H1 (cell line): Measurements from ENCODE around the gene C19orf85. TPM values are rescaled to one million over a fixed set of nuclear protein-coding genes. Genes with fewer than 3 reads are reported as not detected.
A peak's percentile ranks its signal among the peaks of the same experiment; 100 is the strongest.

Experiments
- CTCF ChIA-PET: fragments of 300-600 bp; sonication (Branson Sonifier 250); formaldehyde crosslinking; loops from one replicate; lab custom pipeline; 2021; ENCODE audit not compliant: partially characterized antibody; lab: Charles Lee
- POLR2A ChIA-PET: fragments of 300-600 bp; sonication (Branson Sonifier 250); formaldehyde crosslinking; loops from one replicate; lab custom pipeline; 2021; ENCODE audit warnings: inconsistent platforms; ENCODE audit not compliant: partially characterized antibody; lab: Charles Lee
- DNase-seq, 2 experiments: peaks; one replicate each; pipeline versions ENCODE4 v3.0.0 to v3.0.0-alpha.2; 2010 to 2022; ENCODE audit warnings: low spot score in 2 of 2, low read depth in 1 of 2, mixed read lengths in 1 of 2
- FAIRE-seq: peaks from 2 replicates; lab custom pipeline; 2011; peaks lifted over from hg19 to GRCh38; lab: Jason Lieb, UNC
- H2AFZ ChIP-seq: 2 replicates; pipeline ENCODE4 v1.8.1; 2012; ENCODE audit warnings: low read length, inconsistent platforms
- H2AK5ac ChIP-seq: 2 replicates; pipeline ENCODE4 v1.6.1; 2013; ENCODE audit warnings: low read depth, low read length
- H2BK120ac ChIP-seq: replicated peaks from 2 replicates; pipeline ENCODE3; 2013; ENCODE audit warnings: low read depth, low read length, inconsistent platforms
- H2BK12ac ChIP-seq: 2 replicates; pipeline ENCODE4 v1.6.1; 2013; ENCODE audit warnings: low read depth, low read length
- H2BK15ac ChIP-seq: 2 replicates; pipeline ENCODE4 v1.6.1; 2013; ENCODE audit warnings: low read length
- H2BK20ac ChIP-seq: 2 replicates; pipeline ENCODE4 v1.6.1; 2013; ENCODE audit warnings: low read length
- H2BK5ac ChIP-seq: 2 replicates; pipeline ENCODE4 v1.6.1; 2013; ENCODE audit warnings: low read depth, low read length
- H3K14ac ChIP-seq: 2 replicates; pipeline ENCODE4 v1.6.1; 2013; ENCODE audit warnings: inconsistent platforms; ENCODE audit not compliant: insufficient read length
- H3K18ac ChIP-seq: 2 replicates; pipeline ENCODE4 v1.6.1; 2013; ENCODE audit warnings: low read length; ENCODE audit errors: extremely low read depth
- H3K23ac ChIP-seq: 2 replicates; pipeline ENCODE4 v1.6.1; 2013; ENCODE audit warnings: inconsistent platforms; ENCODE audit not compliant: insufficient read length
- H3K23me2 ChIP-seq: 2 replicates; pipeline ENCODE4 v1.6.1; 2013; ENCODE audit warnings: low read depth, low read length
- H3K27ac ChIP-seq: 2 replicates; pipeline ENCODE4 v1.6.1; 2011; ENCODE audit warnings: low read depth, low read length, inconsistent platforms
- H3K27me3 ChIP-seq, 4 experiments: replicated peaks in 1 of 4; 1 replicate in 1 of 4; 2 replicates in 3 of 4; pipeline versions ENCODE4 v1.6.1 to v1.8.1; 2011 to 2013; ENCODE audit warnings: low read length in 3 of 4, mild to moderate bottlenecking in 3 of 4, inconsistent platforms in 2 of 4, mixed read lengths in 2 of 4, moderate library complexity in 1 of 4; ENCODE audit not compliant: control insufficient read depth in 3 of 4, insufficient read depth in 3 of 4; ENCODE audit errors: extremely low read depth in 1 of 4
- H3K36me3 ChIP-seq, 4 experiments: 2 replicates each; pipeline versions ENCODE4 v1.6.1 to v1.8.1; 2011 to 2013; ENCODE audit warnings: mild to moderate bottlenecking in 4 of 4, low read length in 3 of 4, moderate library complexity in 2 of 4, control low read depth in 1 of 4, inconsistent platforms in 1 of 4; ENCODE audit not compliant: insufficient read depth in 4 of 4, control insufficient read depth in 2 of 4
- H3K4ac ChIP-seq: replicated peaks from 2 replicates; pipeline ENCODE3; 2013; ENCODE audit warnings: low read length, low read depth, mixed read lengths, inconsistent platforms; ENCODE audit not compliant: insufficient read length
- H3K4me1 ChIP-seq, 4 experiments: replicated peaks in 1 of 4; 1 replicate in 1 of 4; 2 replicates in 3 of 4; pipeline versions ENCODE4 v1.6.1 to v1.8.1; 2011 to 2013; ENCODE audit warnings: low read length in 3 of 4, inconsistent platforms in 2 of 4, mixed read lengths in 1 of 4; ENCODE audit not compliant: insufficient read depth in 4 of 4, control insufficient read depth in 3 of 4
- H3K4me2 ChIP-seq, 2 experiments: 2 replicates each; pipeline versions ENCODE4 v1.6.1 to v1.8.1; 2011 to 2013; ENCODE audit warnings: low read depth in 2 of 2, low read length in 2 of 2, control low read depth in 1 of 2, inconsistent platforms in 1 of 2, mild to moderate bottlenecking in 1 of 2; ENCODE audit not compliant: insufficient read depth in 1 of 2
- H3K4me3 ChIP-seq, 4 experiments: fragments of 200-600, 300-600 bp in 1 of 4; sonication (generic), shearing (Covaris generic), sonication (Bioruptor Twin) in 1 of 4; 2 replicates each; pipeline versions ENCODE4 v1.5.1 to v1.8.1; 2011 to 2016; ENCODE audit warnings: low read length in 4 of 4, low read depth in 3 of 4, control low read depth in 2 of 4, inconsistent platforms in 2 of 4, mild to moderate bottlenecking in 2 of 4, mixed read lengths in 1 of 4, moderate library complexity in 1 of 4; ENCODE audit not compliant: insufficient read depth in 2 of 4; ENCODE audit errors: extremely low read depth in 1 of 4
- H3K56ac ChIP-seq: replicated peaks from 2 replicates; pipeline ENCODE3; 2013; ENCODE audit warnings: low read depth, mild to moderate bottlenecking, mixed read lengths, low read length, inconsistent platforms; ENCODE audit not compliant: insufficient read length
- H3K79me1 ChIP-seq: 2 replicates; pipeline ENCODE4 v1.6.1; 2013; ENCODE audit warnings: low read depth, low read length, control low read depth
- H3K79me2 ChIP-seq, 2 experiments: 2 replicates each; pipeline versions ENCODE4 v1.6.1 to v1.8.1; 2012 to 2013; ENCODE audit warnings: low read length in 2 of 2, mild to moderate bottlenecking in 2 of 2, inconsistent platforms in 1 of 2; ENCODE audit not compliant: insufficient read depth in 2 of 2, control insufficient read depth in 1 of 2
- H3K9ac ChIP-seq, 4 experiments: replicated peaks in 1 of 4; 1 replicate in 1 of 4; 2 replicates in 3 of 4; pipeline versions ENCODE4 v1.6.1 to v1.8.1; 2011 to 2013; ENCODE audit warnings: low read depth in 3 of 4, low read length in 3 of 4, control low read depth in 2 of 4, mild to moderate bottlenecking in 2 of 4, moderate library complexity in 2 of 4, inconsistent platforms in 1 of 4; ENCODE audit errors: extremely low read depth in 1 of 4
- H3K9me3 ChIP-seq, 2 experiments: 2 replicates each; pipeline versions ENCODE4 v1.6.1 to v1.8.1; 2012 to 2013; ENCODE audit warnings: mild to moderate bottlenecking in 2 of 2, moderate library complexity in 2 of 2, control low read depth in 1 of 2, inconsistent platforms in 1 of 2, low read depth in 1 of 2, low read length in 1 of 2, mixed read lengths in 1 of 2; ENCODE audit not compliant: insufficient read depth in 2 of 2
- H4K20me1 ChIP-seq, 2 experiments: replicated peaks in 1 of 2; 2 replicates each; pipeline versions ENCODE3 to v1.8.1; 2011 to 2013; ENCODE audit warnings: inconsistent platforms in 2 of 2, low read length in 2 of 2, mild to moderate bottlenecking in 1 of 2; ENCODE audit not compliant: insufficient read depth in 2 of 2, control insufficient read depth in 1 of 2
- H4K5ac ChIP-seq: 2 replicates; pipeline ENCODE4 v1.6.1; 2013; ENCODE audit warnings: low read length, low read depth, mixed read lengths, inconsistent platforms; ENCODE audit not compliant: insufficient read length
- H4K8ac ChIP-seq: 2 replicates; pipeline ENCODE4 v1.8.0; 2013; ENCODE audit warnings: mild to moderate bottlenecking, moderate library complexity, low read length, inconsistent platforms; ENCODE audit not compliant: insufficient read depth; ENCODE audit errors: extremely low read depth
- H4K91ac ChIP-seq: replicated peaks from 2 replicates; pipeline ENCODE3; 2013; ENCODE audit warnings: low read length, mixed read lengths, inconsistent platforms; ENCODE audit not compliant: insufficient read length
- E2F6 ChIP-seq: IDR thresholded peaks from 2 replicates; pipeline ENCODE4 v1.6.1; 2012; ENCODE audit warnings: inconsistent platforms
- EP300 ChIP-seq, 2 experiments: IDR thresholded peaks; 1 replicate in 1 of 2; 2 replicates in 1 of 2; pipeline ENCODE4 v1.6.1; 2011 to 2012; ENCODE audit warnings: low read depth in 2 of 2, low read length in 2 of 2, mild to moderate bottlenecking in 2 of 2, borderline replicate concordance in 1 of 2, inconsistent platforms in 1 of 2, moderate library complexity in 1 of 2
- HDAC2 ChIP-seq, 2 experiments: fragments of 300-600 bp in 1 of 2; sonication (generic) in 1 of 2; IDR thresholded peaks; 2 replicates each; pipeline ENCODE4 v1.6.1; 2011 to 2012; ENCODE audit warnings: low read depth in 2 of 2, low read length in 2 of 2, mild to moderate bottlenecking in 2 of 2, moderate library complexity in 2 of 2, borderline replicate concordance in 1 of 2, inconsistent platforms in 1 of 2
- HDAC6 ChIP-seq: IDR thresholded peaks from one replicate; pipeline ENCODE4 v1.7.1; 2012; ENCODE audit warnings: low read depth, mild to moderate bottlenecking, inconsistent platforms, low read length, moderate library complexity
- MAFK ChIP-seq: IDR thresholded peaks from 2 replicates; pipeline ENCODE4 v1.6.1; 2012; ENCODE audit warnings: low read depth, mild to moderate bottlenecking, improper control_type of control experiment, low read length
- POU5F1 ChIP-seq: IDR thresholded peaks from 2 replicates; pipeline ENCODE4 v1.6.1; 2011; ENCODE audit warnings: low read depth, mild to moderate bottlenecking, low read length, moderate library complexity
- SP4 ChIP-seq: IDR thresholded peaks from 2 replicates; pipeline ENCODE4 v1.6.1; 2012; ENCODE audit warnings: low read length, inconsistent platforms
- WGBS, 2 experiments: shearing (Covaris generic) in 1 of 2; methylation state at CpG; one replicate each; pipeline versions ENCODE4 v1.1.6 to v1.1.7; 2013 to 2015; ENCODE audit warnings: low lambda C conversion rate in 2 of 2, mixed read lengths in 2 of 2, inconsistent platforms in 1 of 2, low coverage in 1 of 2, missing lambda C conversion rate in 1 of 2; ENCODE audit not compliant: insufficient replicate concordance in 2 of 2, insufficient coverage in 1 of 2, insufficient read length in 1 of 2; ENCODE audit errors: extremely low coverage in 1 of 2, missing lambda C conversion rate in 1 of 2; 5-methylcytosine and 5-hydroxymethylcytosine counted together
- polyA plus RNA-seq, 7 experiments: library from polyadenylated mRNA; depleted of rRNA in 3 of 7; stranded (reverse) in 5 of 7; unstranded in 2 of 7; fragments of >200 nt in 5 of 7; fragments of 200-250 nt in 2 of 7; gene quantifications; 1 replicate in 5 of 7; 2 replicates in 1 of 7; 4 replicates in 1 of 7; pipeline versions ENCODE4 v1.2.1 to v1.2.3, GENCODE V29; 2011 to 2013; ENCODE audit warnings: missing spikeins in 2 of 7, mixed read lengths in 2 of 7
- total RNA-seq: library from RNA; stranded (reverse); fragmentation: NEBNext Ultra II Directional; extraction: Animal tissue kit (Norgen Biotek cat#: 25700); gene quantifications from 2 replicates; pipeline ENCODE4 v1.2.1, GENCODE V29; 2021

Gene C19orf85
- total and polyA plus RNA-seq, 2 of the 8 experiments (the other 6 are each of a cell fraction or from before 2014, with no cell fraction given): 2.2 to 3.2 TPM

- 0 out of 7 replicates have a peak, but pooled peaks cover 0 to 2% (median 0%) of the 10 kb centered on the region in 4 experiments for H3K4me1 ChIP-seq
- H3K79me1 ChIP-seq: no peaks in the 10 kb centered on the region
- no peak overlapping the region for H2AFZ ChIP-seq
- H2BK20ac ChIP-seq: no peak overlapping the region
- H3K27me3 ChIP-seq: peaks cover 11 to 23% (median 17%) of the 10 kb centered on the region in 4 experiments
- H2BK12ac ChIP-seq: no peak overlapping the region
- H3K9me3 ChIP-seq: peaks cover 7 to 9% of the 10 kb centered on the region in 2 experiments; a peak in 3 of 4 replicates
- H4K5ac ChIP-seq: no peak overlapping the region
- H3K18ac ChIP-seq: no peak overlapping the region
- POLR2A ChIA-PET: interaction anchor here (0.8 to 1.7 kb wide), 8 partner anchors 12 to 147 kb away, joined by 3 to 8 read pairs (median 3); partner anchors contain the start of genes CCDC106, FIZ1, NAT14 and ZNF579
- H3K14ac ChIP-seq: no peak overlapping the region
- H3K27ac ChIP-seq: no peak overlapping the region
- no peak overlapping the region for H2BK5ac ChIP-seq
- H3K56ac ChIP-seq: no peak overlapping the region
- no peaks in the 10 kb centered on the region for H3K79me2 ChIP-seq
- no peak overlapping the region for H3K4me3 ChIP-seq
- no peak overlapping the region for H4K91ac ChIP-seq
- CTCF ChIA-PET: interaction anchor here (0.9 to 1.8 kb wide), 4 partner anchors 32 to 131 kb away, joined by 3 to 8 read pairs (median 3); no protein-coding TSS in a partner anchor
- 0 out of 2 replicates have a peak overlapping the region, but pooled peaks have one; percentile 46 for H2BK15ac ChIP-seq
- no peaks in the 10 kb centered on the region for H3K23me2 ChIP-seq
- H3K4ac ChIP-seq: no peak overlapping the region
- no peak overlapping the region for H2AK5ac ChIP-seq
- TF ChIP-seq E2F6 (no peak), EP300 (IDR thresholded peaks at IDR 0.05; ENCODE audit: borderline replicate concordance in 1 of 2, low read depth in 2 of 2, low read length in 2 of 2) (no peak), MAFK (no peak), HDAC2 (IDR thresholded peaks at IDR 0.05; ENCODE audit: borderline replicate concordance in 1 of 2, low read depth in 2 of 2, low read length in 2 of 2) (no peak), POU5F1 (no peak), SP4 (no peak), HDAC6 (no peak)
- H4K20me1 ChIP-seq: no peaks in the 10 kb centered on the region
- H3K9ac ChIP-seq: no peak overlapping the region
- H3K4me2 ChIP-seq: no peak overlapping the region
- H3K36me3 ChIP-seq: peaks cover 0 to 3% (median 0%) of the 10 kb centered on the region in 4 experiments; a peak in 1 of 8 replicates
- 90% methylated on average over 26 of the region's 26 CpGs; no CpG with 5 or more reads in 1 of the 2 experiments for WGBS, 2 experiments
- H4K8ac ChIP-seq: no peak overlapping the region
- no peak overlapping the region for H2BK120ac ChIP-seq
- DNase-seq (no peak), FAIRE-seq (no peak)
- H3K23ac ChIP-seq: no peak overlapping the region
Measured at GRCh38 chr19:55500368-55500952, 35.9 kb upstream of the C19orf85 start.
